BLaER1 treated with 17β-estradiol and CSF1 and Interleukin-3, amounts not matched to agents 10 nM and 100 nM (cell line): ENCODE measurements around the gene TGFBR2.
A peak's percentile ranks its signal among the peaks of the same experiment; 100 is the strongest.

ENCODE experiments used
- H3K27ac ChIP-seq, 11 experiments: shearing (Covaris generic); formaldehyde crosslinking; 2 replicates each; pipeline ENCODE4 v1.8.1; 2022
- H3K27me3 ChIP-seq, 11 experiments: shearing (Covaris generic); formaldehyde crosslinking; 2 replicates each; pipeline ENCODE4 v1.8.1; 2022
- H3K36me3 ChIP-seq, 11 experiments: shearing (Covaris generic); formaldehyde crosslinking; 2 replicates each; pipeline ENCODE4 v1.8.1; 2022
- H3K4me1 ChIP-seq, 10 experiments: shearing (Covaris generic); formaldehyde crosslinking; 2 replicates each; pipeline ENCODE4 v1.8.1; 2022
- H3K4me2 ChIP-seq, 11 experiments: shearing (Covaris generic); formaldehyde crosslinking; 2 replicates each; pipeline ENCODE4 v1.8.1; 2022
- H3K4me3 ChIP-seq, 10 experiments: shearing (Covaris generic); formaldehyde crosslinking; 2 replicates each; pipeline ENCODE4 v1.8.1; 2022
- H3K9ac ChIP-seq, 11 experiments: shearing (Covaris generic); formaldehyde crosslinking; 2 replicates each; pipeline ENCODE4 v1.8.1; 2022
- H3K9me3 ChIP-seq, 11 experiments: shearing (Covaris generic); formaldehyde crosslinking; replicated peaks in 1 of 11; 2 replicates each; pipeline ENCODE4 v1.8.1; 2022
- H4K20me1 ChIP-seq, 11 experiments: shearing (Covaris generic); formaldehyde crosslinking; 2 replicates each; pipeline ENCODE4 v1.8.1; 2022
- Cebpa-rat ChIP-seq, 11 experiments: shearing (Covaris generic); IDR thresholded peaks; 2 replicates each; pipeline ENCODE4 v1.8.1; 2022

Gene TGFBR2

GRCh38 chr3:30607032-30607833 is 832 bp downstream of the TGFBR2 start:
- H4K20me1 ChIP-seq, result peaks cover 8 to 44% (median 30%) of the 10 kb centered on the region in 11 experiments
- H3K9ac ChIP-seq, result peak overlapping the region; percentile 95 to 100 (median 99)
- peak overlapping the region; percentile 87 to 99 (median 94) for H3K4me3 ChIP-seq
- H3K4me1 ChIP-seq, result peaks cover 60 to 70% (median 65%) of the 10 kb centered on the region in 10 experiments
- peaks cover 0 to 6% (median 0%) of the 10 kb centered on the region in 11 experiments; a peak in 4 of 22 replicates for H3K36me3 ChIP-seq
- H3K9me3 ChIP-seq, result no peaks in the 10 kb centered on the region
- H3K27ac ChIP-seq, result peak overlapping the region; percentile 95 to 100 (median 99)
- no peaks in the 10 kb centered on the region for H3K27me3 ChIP-seq
- no peak for TF ChIP-seq Cebpa-rat (IDR thresholded peaks at IDR 0.05)
- peak overlapping the region; percentile 52 to 96 (median 86) for H3K4me2 ChIP-seq

DNA sequence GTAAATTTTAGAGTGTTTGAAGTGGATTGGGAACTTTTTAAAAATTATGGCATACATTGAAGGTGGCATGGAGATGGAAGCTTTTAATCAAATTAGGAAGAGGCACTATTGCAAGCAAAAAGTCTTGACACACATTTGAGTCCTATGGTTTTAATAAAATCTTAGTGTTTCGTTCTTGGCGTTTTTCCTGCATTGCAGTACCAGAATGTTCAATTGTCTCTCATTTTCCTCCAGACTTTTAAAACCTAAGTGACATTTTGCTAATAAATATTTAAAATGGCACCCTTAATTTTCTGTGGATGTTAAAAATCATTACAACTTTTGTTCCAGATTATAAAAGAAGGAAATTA is 2.2 kb downstream of the TGFBR2 start:
- peaks cover 21 to 57% (median 43%) of the 10 kb centered on the region in 11 experiments for H4K20me1 ChIP-seq
- no peaks in the 10 kb centered on the region for H3K27me3 ChIP-seq
- H3K9me3 ChIP-seq, result no peaks in the 10 kb centered on the region
- peaks cover 60 to 70% (median 65%) of the 10 kb centered on the region in 10 experiments for H3K4me1 ChIP-seq
- no peak for TF ChIP-seq Cebpa-rat (IDR thresholded peaks at IDR 0.05)
- peak overlapping the region; percentile 87 to 99 (median 94) for H3K4me3 ChIP-seq
- peak overlapping the region; percentile 74 to 100 (median 99) for H3K9ac ChIP-seq
- peaks cover 0 to 19% (median 7%) of the 10 kb centered on the region in 11 experiments; a peak in 6 of 22 replicates for H3K36me3 ChIP-seq
- H3K27ac ChIP-seq, result peak overlapping the region; percentile 49 to 100 (median 99); a peak in 21 of 22 replicates
- peak overlapping the region; percentile 74 to 95 (median 87) for H3K4me2 ChIP-seq

- Histone ChIP-seq H3K36me3 (peaks cover 0 to 35% (median 15%) of the 10 kb centered on the region in 11 experiments; a peak in 11 of 22 replicates), H3K9ac (peak overlapping the region; percentile 74 to 100 (median 99); a peak in 21 of 22 replicates), H4K20me1 (peaks cover 36 to 73% (median 59%) of the 10 kb centered on the region in 11 experiments), H3K4me1 (peaks cover 63 to 79% (median 68%) of the 10 kb centered on the region in 10 experiments), H3K27ac (peak overlapping the region in 10 of 11 experiments; percentile 95 to 100 (median 99); a peak in 19 of 22 replicates), H3K9me3 (no peaks in the 10 kb centered on the region), H3K4me3 (peak overlapping the region; percentile 87 to 99 (median 94); a peak in 19 of 20 replicates), H3K27me3 (no peaks in the 10 kb centered on the region), H3K4me2 (peak overlapping the region; percentile 74 to 95 (median 87))
- no peak for TF ChIP-seq Cebpa-rat (IDR thresholded peaks at IDR 0.05)
Measured at GRCh38 chr3:30609930-30610701, 3.7 kb downstream of the TGFBR2 start.

DNA sequence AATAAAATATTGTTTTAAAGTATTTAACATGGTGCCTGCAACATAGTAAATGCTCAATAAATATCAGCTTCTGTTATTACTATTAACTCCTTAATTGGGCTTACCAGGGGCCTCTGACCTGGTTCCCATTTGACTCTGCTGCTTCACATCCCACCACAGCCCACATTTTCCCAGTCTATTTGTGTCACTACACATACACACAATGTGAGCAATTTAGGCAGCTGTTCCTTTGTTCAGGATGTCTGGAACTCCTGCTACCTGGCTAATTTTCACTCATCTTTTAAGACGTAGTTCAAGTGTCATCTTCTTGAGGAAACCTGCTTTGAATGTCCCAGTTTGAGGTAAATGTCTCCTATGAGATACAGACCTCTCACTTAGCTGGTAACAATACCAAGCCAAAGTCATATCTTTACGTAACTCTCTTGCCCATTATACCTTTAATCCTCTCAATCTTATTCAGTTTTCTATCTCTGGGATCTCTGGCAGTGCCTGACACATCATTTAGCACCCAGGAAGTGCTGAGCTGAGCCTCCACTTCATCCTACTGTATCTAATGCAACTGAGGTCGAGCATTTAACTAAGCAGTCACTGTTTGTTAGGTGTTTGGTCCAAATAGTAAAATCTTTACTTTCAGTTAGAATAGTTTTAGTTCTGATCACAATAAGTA is 4.4 kb downstream of the TGFBR2 start:
- no peaks in the 10 kb centered on the region for H3K27me3 ChIP-seq
- peaks cover 0 to 41% (median 17%) of the 10 kb centered on the region in 11 experiments; a peak in 13 of 22 replicates for H3K36me3 ChIP-seq
- H3K4me3 ChIP-seq, result peak overlapping the region; percentile 87 to 99 (median 94); a peak in 19 of 20 replicates
- H3K4me1 ChIP-seq, result peaks cover 60 to 77% (median 67%) of the 10 kb centered on the region in 10 experiments
- peaks cover 41 to 80% (median 66%) of the 10 kb centered on the region in 11 experiments for H4K20me1 ChIP-seq
- H3K9ac ChIP-seq, result peak overlapping the region; percentile 74 to 100 (median 99); a peak in 20 of 22 replicates
- peak overlapping the region; percentile 74 to 95 (median 87) for H3K4me2 ChIP-seq
- H3K27ac ChIP-seq, result peak overlapping the region in 10 of 11 experiments; percentile 14 to 100 (median 99); a peak in 20 of 22 replicates
- TF ChIP-seq Cebpa-rat (IDR thresholded peaks at IDR 0.05), result no peak
- H3K9me3 ChIP-seq, result no peaks in the 10 kb centered on the region

DNA sequence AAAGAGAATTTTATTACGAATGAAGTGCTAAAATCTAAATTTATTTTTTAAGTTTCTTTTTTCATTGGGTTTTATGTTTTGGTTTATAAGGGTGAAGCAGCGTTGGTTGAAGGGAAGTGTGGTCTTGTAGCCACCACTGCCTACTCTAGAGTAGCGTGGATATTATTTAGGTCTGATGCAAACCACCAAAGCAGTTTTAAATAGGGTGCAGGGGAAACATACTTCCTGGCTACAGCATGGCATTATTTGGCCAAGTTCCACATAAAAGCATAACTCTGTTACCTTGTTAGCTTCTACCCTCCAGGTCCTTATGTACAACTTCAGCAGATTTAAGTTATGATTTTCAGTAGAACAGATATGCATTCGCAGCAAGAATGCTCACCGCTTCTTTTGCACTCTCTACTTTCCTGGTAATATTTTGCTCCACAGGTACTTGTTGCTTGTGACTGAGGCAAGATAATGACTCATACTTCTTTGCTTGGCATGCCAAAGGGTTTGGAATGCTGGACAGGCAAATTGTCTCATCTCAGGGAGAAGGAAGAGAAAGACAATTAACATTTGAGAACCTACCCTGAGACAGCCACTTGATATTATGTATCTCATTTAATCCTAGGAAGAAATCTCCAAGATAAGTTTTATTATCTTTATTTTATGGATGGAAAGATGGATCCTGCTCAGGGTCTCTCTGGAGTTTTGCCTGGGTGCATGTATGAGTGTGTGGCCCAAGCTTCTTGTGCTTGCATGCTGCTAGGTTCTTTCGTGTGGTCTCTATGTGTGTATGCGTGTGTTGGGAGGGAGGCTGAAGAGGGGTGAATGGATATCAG is 5.4 kb downstream of the TGFBR2 start:
- H3K9me3 ChIP-seq, result no peaks in the 10 kb centered on the region
- peak overlapping the region; percentile 2 to 100 (median 99); a peak in 19 of 22 replicates for H3K27ac ChIP-seq
- peaks cover 49 to 90% (median 76%) of the 10 kb centered on the region in 11 experiments for H4K20me1 ChIP-seq
- peaks cover 0 to 50% (median 23%) of the 10 kb centered on the region in 11 experiments; a peak in 13 of 22 replicates for H3K36me3 ChIP-seq
- H3K4me1 ChIP-seq, result peaks cover 67 to 84% (median 73%) of the 10 kb centered on the region in 10 experiments
- H3K4me3 ChIP-seq, result peak overlapping the region; percentile 87 to 99 (median 94); a peak in 15 of 20 replicates
- H3K27me3 ChIP-seq, result no peaks in the 10 kb centered on the region
- no peak for TF ChIP-seq Cebpa-rat (IDR thresholded peaks at IDR 0.05)
- peak overlapping the region; percentile 74 to 95 (median 87) for H3K4me2 ChIP-seq
- H3K9ac ChIP-seq, result peak overlapping the region; percentile 0 to 100 (median 99); a peak in 16 of 22 replicates

DNA sequence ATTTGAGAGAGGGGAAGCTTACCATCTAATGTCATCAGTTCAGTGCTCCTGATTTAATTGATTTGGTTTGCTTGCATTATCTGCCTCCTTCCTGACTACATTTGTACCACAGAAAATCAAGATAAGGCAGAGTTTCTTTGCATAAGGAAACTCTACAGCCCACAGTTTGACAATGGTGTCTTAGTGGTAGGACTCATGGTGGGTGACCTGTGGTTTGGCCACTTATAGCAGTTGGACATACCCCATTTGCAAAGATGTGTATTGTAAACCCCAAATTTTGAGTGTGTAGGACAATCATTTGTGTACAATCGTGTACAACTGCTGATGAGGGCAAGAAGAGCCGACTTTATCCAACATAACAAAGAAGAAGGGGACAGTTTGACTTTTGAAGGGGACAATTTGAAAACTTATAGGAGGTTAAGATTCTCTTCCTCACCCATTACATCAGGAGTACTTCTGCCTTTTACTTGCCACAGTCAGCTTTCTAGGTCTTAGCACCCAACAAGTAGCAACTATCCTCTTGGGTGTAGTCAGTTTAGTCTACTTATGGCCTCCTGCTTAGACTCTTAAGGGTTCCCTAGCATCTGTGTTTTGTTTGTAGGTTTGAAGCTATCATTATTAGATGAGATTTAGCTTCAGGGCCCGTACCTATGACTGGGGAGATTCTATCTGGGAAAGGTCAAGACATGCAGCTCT is 6.2 kb downstream of the TGFBR2 start:
- peak overlapping the region; percentile 74 to 95 (median 87) for H3K4me2 ChIP-seq
- no peaks in the 10 kb centered on the region for H3K9me3 ChIP-seq
- H3K4me1 ChIP-seq, result peaks cover 68 to 90% (median 80%) of the 10 kb centered on the region in 10 experiments
- H3K36me3 ChIP-seq, result peaks cover 0 to 58% (median 28%) of the 10 kb centered on the region in 11 experiments; a peak in 16 of 22 replicates
- TF ChIP-seq Cebpa-rat (IDR thresholded peaks at IDR 0.05), result no peak
- H3K4me3 ChIP-seq, result peak overlapping the region in 5 of 10 experiments; percentile 8 to 98 (median 90); a peak in 4 of 20 replicates
- peak overlapping the region in 4 of 11 experiments; percentile 0 to 99 (median 98); a peak in 7 of 22 replicates for H3K9ac ChIP-seq
- peaks cover 49 to 96% (median 84%) of the 10 kb centered on the region in 11 experiments for H4K20me1 ChIP-seq
- no peaks in the 10 kb centered on the region for H3K27me3 ChIP-seq
- H3K27ac ChIP-seq, result peak overlapping the region in 10 of 11 experiments; percentile 3 to 100 (median 99); a peak in 17 of 22 replicates
